HCT116 (cell line): ENCODE data around the gene KCNK18. TPM values are rescaled to one million over a fixed set of nuclear protein-coding genes. Genes with fewer than 3 reads are reported as not detected.
A peak's percentile ranks its signal among the peaks of the same experiment; 100 is the strongest.
"Not testable (repeated sequence)": the region's sequence is repeated elsewhere in the genome, so short reads cannot be mapped to it uniquely, and the experiment has no call there.

Experiments
- ATAC-seq: fragments of 200-7000 bp; cut with Tn5 transposase; 2 replicates; pipeline ENCODE4 v1.9.1; 2020; ENCODE audit warnings: mild to moderate bottlenecking, moderate library complexity
- BruUV-seq: library from RNA; stranded (reverse); fragments of 400-500 nt; replicated peaks from 2 replicates; lab custom pipeline; 2021; lab: Mats Ljungman, UMichigan
- CTCF ChIA-PET: fragments of 300-600 bp; sonication (Branson Sonifier 250); formaldehyde crosslinking; loops from one replicate; lab custom pipeline; 2021; ENCODE audit warnings: antibody characterized with exemption; lab: Charles Lee
- POLR2A ChIA-PET: fragments of 300-600, 350-600 bp; sonication (Branson Sonifier 250); formaldehyde crosslinking; loops from one replicate; lab custom pipeline; 2021; ENCODE audit warnings: antibody characterized with exemption; lab: Charles Lee
- RAD21 ChIA-PET, 2 experiments: fragments of 300-600 bp; sonication (Branson Sonifier 250); formaldehyde crosslinking; loops; one replicate each; lab custom pipeline; 2023; ENCODE audit warnings: low total read pairs in 2 of 2; ENCODE audit not compliant: uncharacterized antibody in 2 of 2, unreplicated experiment in 2 of 2, low non-redundant PET in 1 of 2; lab: Charles Lee
- DNase-seq: peaks from one replicate; pipeline ENCODE4 v3.0.0-alpha.2; 2010; ENCODE audit warnings: low read depth, low spot score
- H2AFZ ChIP-seq: fragments of 200-600 bp; shearing (Covaris generic), sonication (generic); 2 replicates; pipeline ENCODE4 v1.6.1; 2017; ENCODE audit warnings: low read depth, mixed run types, mixed read lengths, antibody characterized with exemption, low read length; ENCODE audit not compliant: poor library complexity, severe bottlenecking
- H3K27ac ChIP-seq: 2 replicates; pipeline ENCODE4 v1.5.1; 2012; ENCODE audit warnings: low read depth, low read length
- H3K27me3 ChIP-seq: fragments of 200-600 bp; sonication (generic); 2 replicates; pipeline ENCODE4 v1.6.1; 2016; ENCODE audit warnings: mixed run types, low read length, mixed read lengths; ENCODE audit not compliant: insufficient read depth
- H3K36me3 ChIP-seq, 2 experiments: fragments of 200-500 bp in 1 of 2; fragments of 200-600 bp in 1 of 2; sonication (Bioruptor generic) in 1 of 2; sonication (generic) in 1 of 2; 2 replicates each; pipeline versions ENCODE4 v1.5.1 to v1.6.1; 2014 to 2016; ENCODE audit warnings: low read length in 2 of 2, inconsistent platforms in 1 of 2, mixed read lengths in 1 of 2, mixed run types in 1 of 2; ENCODE audit not compliant: insufficient read depth in 2 of 2, control insufficient read depth in 1 of 2
- H3K4me1 ChIP-seq, 2 experiments: fragments of 200-600 bp in 1 of 2; sonication (generic) in 1 of 2; 2 replicates each; pipeline versions ENCODE4 v1.5.1 to v1.6.1; 2012 to 2017; ENCODE audit warnings: low read length in 2 of 2, inconsistent platforms in 1 of 2, mild to moderate bottlenecking in 1 of 2, mixed read lengths in 1 of 2, mixed run types in 1 of 2, moderate library complexity in 1 of 2; ENCODE audit not compliant: insufficient read depth in 2 of 2, control insufficient read depth in 1 of 2
- H3K4me2 ChIP-seq: fragments of 200-600 bp; sonication (generic); 2 replicates; pipeline ENCODE4 v1.6.1; 2017; ENCODE audit warnings: mixed run types, low read length, mixed read lengths
- H3K4me3 ChIP-seq, 2 experiments: fragments of 200-600 bp in 1 of 2; sonication (generic) in 1 of 2; replicated peaks in 1 of 2; 2 replicates each; pipeline ENCODE4 v1.5.1; 2011 to 2016; ENCODE audit warnings: low read length in 2 of 2, control low read depth in 1 of 2, low read depth in 1 of 2, mild to moderate bottlenecking in 1 of 2, mixed read lengths in 1 of 2, mixed run types in 1 of 2
- H3K79me2 ChIP-seq: fragments of 200-600 bp; sonication (generic); 2 replicates; pipeline ENCODE4 v1.6.1; 2017; ENCODE audit warnings: mild to moderate bottlenecking, mixed run types, low read length, moderate library complexity, mixed read lengths; ENCODE audit not compliant: insufficient read depth
- H3K9ac ChIP-seq: fragments of 200-600 bp; sonication (generic); 2 replicates; pipeline ENCODE4 v1.6.1; 2016; ENCODE audit warnings: low read length, mixed read lengths
- H3K9me2 ChIP-seq: fragments of 200-600 bp; sonication (generic), shearing (Covaris generic); 2 replicates; pipeline ENCODE4 v1.6.1; 2017; ENCODE audit warnings: mixed run types, mild to moderate bottlenecking, moderate library complexity; ENCODE audit not compliant: insufficient read depth
- H3K9me3 ChIP-seq, 2 experiments: fragments of 200-500 bp in 1 of 2; fragments of 200-600 bp in 1 of 2; sonication (Bioruptor generic) in 1 of 2; sonication (generic) in 1 of 2; 2 replicates each; pipeline ENCODE4 v1.6.1; 2014 to 2017; ENCODE audit warnings: low read length in 2 of 2, mixed read lengths in 2 of 2, inconsistent platforms in 1 of 2, low read depth in 1 of 2, mild to moderate bottlenecking in 1 of 2, mixed run types in 1 of 2, moderate library complexity in 1 of 2; ENCODE audit not compliant: control insufficient read depth in 1 of 2, insufficient read depth in 1 of 2
- H4K20me1 ChIP-seq: fragments of 200-600 bp; sonication (generic), shearing (Covaris generic); 2 replicates; pipeline ENCODE4 v1.6.1; 2017; ENCODE audit warnings: mixed run types, mild to moderate bottlenecking, moderate library complexity; ENCODE audit not compliant: insufficient read depth
- ATF3 ChIP-seq: IDR thresholded peaks from 2 replicates; pipeline ENCODE4 v1.6.1; 2012
- CBX3 ChIP-seq: IDR thresholded peaks from 2 replicates; pipeline ENCODE4 v1.6.1; 2012; ENCODE audit warnings: low read depth
- EZH2 ChIP-seq: fragments of 200-600 bp; sonication (generic); IDR thresholded peaks from 2 replicates; pipeline ENCODE4 v1.6.1; 2017; ENCODE audit warnings: antibody characterized with exemption, mixed run types
- EZH2phosphoT487 ChIP-seq: fragments of 200-600 bp; IDR thresholded peaks from 2 replicates; pipeline ENCODE4 v1.6.1; 2018; ENCODE audit warnings: antibody characterized with exemption, borderline replicate concordance
- FOSL1 ChIP-seq: IDR thresholded peaks from 2 replicates; pipeline ENCODE4 v1.6.1; 2012; ENCODE audit warnings: low read depth
- JUND ChIP-seq: IDR thresholded peaks from 2 replicates; pipeline ENCODE4 v1.6.1; 2012
- SIN3A ChIP-seq: IDR thresholded peaks from 2 replicates; pipeline ENCODE4 v1.6.1; 2012; ENCODE audit warnings: low read depth
- TCF7L2 ChIP-seq: IDR thresholded peaks from 2 replicates; pipeline ENCODE4 v1.7.0; 2011; ENCODE audit warnings: borderline replicate concordance, inconsistent platforms; ENCODE audit not compliant: insufficient read depth, insufficient read length; ENCODE audit errors: extremely low read depth
- ZFX ChIP-seq: fragments of 450-650 bp; IDR thresholded peaks from 2 replicates; pipeline ENCODE4 v1.6.1; 2017
- ZNF274 ChIP-seq: fragments of 200-500 bp; sonication (Bioruptor generic); IDR thresholded peaks from 2 replicates; pipeline ENCODE4 v1.6.1; 2014; ENCODE audit warnings: mild to moderate bottlenecking, low read depth, low read length, inconsistent platforms
- intact Hi-C: fragments of 100-400 bp; cut with micrococcal nuclease; formaldehyde crosslinking; loops from 2 replicates; pipeline ENCODE4 v1.10.0; 2022
- total RNA-seq: library from RNA; stranded (reverse); gene quantifications from one replicate; pipeline ENCODE4 v1.2.1, GENCODE V29; 2021; ENCODE audit not compliant: unreplicated experiment
- TF ChIP-seq, protein P1 (sequence below), 3 experiments: fragments of 200-600 bp in 1 of 3; sonication (generic) in 1 of 3; IDR thresholded peaks in 2 of 3; conservative IDR thresholded peaks in 1 of 3; 2 replicates each; pipeline ENCODE4 v1.5.1; 2012 to 2017; ENCODE audit warnings: low read depth in 2 of 3, low read length in 2 of 3, antibody characterized with exemption in 1 of 3, borderline replicate concordance in 1 of 3, control low read depth in 1 of 3, mild to moderate bottlenecking in 1 of 3, mixed read lengths in 1 of 3, mixed run types in 1 of 3, moderate library complexity in 1 of 3; ENCODE audit not compliant: insufficient read depth in 1 of 3
- TF ChIP-seq, protein P2 (sequence below): IDR thresholded peaks from 2 replicates; pipeline ENCODE4 v1.6.1; 2012; ENCODE audit warnings: low read depth

The KCNK18 gene
- total RNA-seq, 1 experiment from 2014 or later, result not detected

- ATAC-seq (peak; percentile 72), DNase-seq (peak; percentile 23)
- H3K9ac ChIP-seq, H3K79me2 ChIP-seq, intact Hi-C loops, H4K20me1 ChIP-seq, BruUV-seq, H3K9me2 ChIP-seq, H3K27ac ChIP-seq, H3K9me3 ChIP-seq, H3K36me3 ChIP-seq, RAD21 ChIA-PET, H3K4me3 ChIP-seq, H3K27me3 ChIP-seq: not testable (repeated sequence)
- POLR2A ChIA-PET, result interaction anchor here (1.0 to 1.6 kb wide), 2 partner anchors 11 to 179 kb away, joined by 3 to 4 read pairs; no protein-coding TSS in a partner anchor
- Histone ChIP-seq H2AFZ (peak overlapping the region; percentile 63), H3K4me2 (peak overlapping the region; percentile 5), H3K4me1 (peaks cover 14 to 34% of the 10 kb centered on the region in 2 experiments)
- TF ChIP-seq, protein P1, sequence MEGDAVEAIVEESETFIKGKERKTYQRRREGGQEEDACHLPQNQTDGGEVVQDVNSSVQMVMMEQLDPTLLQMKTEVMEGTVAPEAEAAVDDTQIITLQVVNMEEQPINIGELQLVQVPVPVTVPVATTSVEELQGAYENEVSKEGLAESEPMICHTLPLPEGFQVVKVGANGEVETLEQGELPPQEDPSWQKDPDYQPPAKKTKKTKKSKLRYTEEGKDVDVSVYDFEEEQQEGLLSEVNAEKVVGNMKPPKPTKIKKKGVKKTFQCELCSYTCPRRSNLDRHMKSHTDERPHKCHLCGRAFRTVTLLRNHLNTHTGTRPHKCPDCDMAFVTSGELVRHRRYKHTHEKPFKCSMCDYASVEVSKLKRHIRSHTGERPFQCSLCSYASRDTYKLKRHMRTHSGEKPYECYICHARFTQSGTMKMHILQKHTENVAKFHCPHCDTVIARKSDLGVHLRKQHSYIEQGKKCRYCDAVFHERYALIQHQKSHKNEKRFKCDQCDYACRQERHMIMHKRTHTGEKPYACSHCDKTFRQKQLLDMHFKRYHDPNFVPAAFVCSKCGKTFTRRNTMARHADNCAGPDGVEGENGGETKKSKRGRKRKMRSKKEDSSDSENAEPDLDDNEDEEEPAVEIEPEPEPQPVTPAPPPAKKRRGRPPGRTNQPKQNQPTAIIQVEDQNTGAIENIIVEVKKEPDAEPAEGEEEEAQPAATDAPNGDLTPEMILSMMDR (IDR thresholded peaks at IDR 0.05 in 2 of 3, conservative IDR thresholded peaks at IDR 0.05 in 1 of 3; ENCODE audit: borderline replicate concordance in 1 of 3, insufficient read depth in 1 of 3, low read depth in 2 of 3, low read length in 2 of 3), result peak; percentile 3 to 34 (median 20); a peak in 2 of 6 replicates
- TF ChIP-seq, all 23 proteins: peak for 1; not testable (repeated sequence) for 22
- CTCF ChIA-PET, result interaction anchor here (1.0 to 7.8 kb wide), 5 partner anchors 11 to 389 kb away, joined by 3 to 64 read pairs (median 6); no protein-coding TSS in a partner anchor
These were observed 11.5 kb upstream of the KCNK18 start for GRCh38 chr10:117185817-117186216.

DNA sequence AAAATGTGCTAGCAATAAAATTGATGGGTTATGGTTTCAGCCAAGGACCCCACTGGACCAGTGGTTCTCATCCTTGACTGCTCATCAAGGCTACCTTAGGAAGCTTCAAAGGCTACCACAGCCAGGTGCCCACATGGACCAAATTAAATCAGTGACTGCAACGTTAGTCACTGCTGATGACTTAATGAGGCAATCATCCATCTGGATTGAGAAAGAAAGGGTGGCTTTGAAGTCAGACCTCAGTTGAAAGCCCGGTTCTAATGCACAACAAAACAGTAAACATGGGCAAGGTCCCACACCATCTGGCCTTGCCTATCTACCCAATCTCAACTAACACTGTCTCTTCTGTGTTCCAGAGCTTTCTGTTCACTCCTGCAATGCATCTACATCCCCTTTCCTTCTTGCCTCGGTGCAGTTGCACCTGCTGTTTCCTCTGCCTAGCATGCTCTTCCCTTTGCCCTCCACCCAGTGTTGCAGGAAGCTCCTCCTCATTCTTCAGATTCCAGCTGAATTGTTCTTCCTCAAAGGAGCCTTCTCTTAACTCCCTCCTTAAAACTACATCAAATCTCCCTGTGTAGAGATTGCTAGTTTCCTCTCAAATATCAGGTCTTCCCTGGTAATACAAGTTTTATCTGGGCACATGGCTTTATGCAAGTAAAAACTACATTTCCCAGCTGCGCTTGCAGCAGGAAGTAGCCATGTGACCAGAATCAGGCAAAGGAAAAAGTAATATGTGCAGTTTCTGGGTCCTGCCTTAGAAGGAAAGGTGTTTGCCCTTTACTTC is 10.3 kb upstream of the KCNK18 start:
- H3K9me2 ChIP-seq, result no peaks in the 10 kb centered on the region
- H3K27me3 ChIP-seq, result no peaks in the 10 kb centered on the region
- peak; percentile 80 for DNase-seq
- peak overlapping the region; percentile 0; the same call in 1 of the 2 replicates for H3K27ac ChIP-seq
- peak overlapping the region; percentile 69 for H2AFZ ChIP-seq
- ATAC-seq, result peak; percentile 75
- no peaks in the 10 kb centered on the region for H3K36me3 ChIP-seq
- H3K9ac ChIP-seq, result no peak overlapping the region
- no peak overlapping the region; a peak in 1 of 4 replicates for H3K4me3 ChIP-seq
- H3K4me1 ChIP-seq, result peaks cover 14 to 34% of the 10 kb centered on the region in 2 experiments
- POLR2A ChIA-PET, result interaction anchor here (1.2 kb wide), 1 partner anchor 1616 kb away, joined by 5 read pairs; no protein-coding TSS in a partner anchor
- RAD21 ChIA-PET, result no interaction called here
- H4K20me1 ChIP-seq, result no peaks in the 10 kb centered on the region
- CTCF ChIA-PET, result interaction anchor here (0.7 to 7.8 kb wide), 7 partner anchors 10 to 256 kb away, joined by 3 to 64 read pairs (median 6); partner anchors contain the start of gene KCNK18
- peak overlapping the region; percentile 52 for H3K4me2 ChIP-seq
- intact Hi-C loops, result no loop called here
- no peaks in the 10 kb centered on the region for H3K9me3 ChIP-seq
- no peaks in the 10 kb centered on the region for H3K79me2 ChIP-seq
- no TSS peak for BruUV-seq
- TF ChIP-seq ATF3 (peak; percentile 83; the same call in 1 of the 2 replicates), CBX3 (peak; percentile 90), TCF7L2 (peak; percentile 96), EZH2 (no peak), SIN3A (peak; percentile 75), EZH2phosphoT487 (no peak), FOSL1 (peak; percentile 99), JUND (peak; percentile 92), ZFX (no peak), ZNF274 (no peak)
- TF ChIP-seq, protein P2, sequence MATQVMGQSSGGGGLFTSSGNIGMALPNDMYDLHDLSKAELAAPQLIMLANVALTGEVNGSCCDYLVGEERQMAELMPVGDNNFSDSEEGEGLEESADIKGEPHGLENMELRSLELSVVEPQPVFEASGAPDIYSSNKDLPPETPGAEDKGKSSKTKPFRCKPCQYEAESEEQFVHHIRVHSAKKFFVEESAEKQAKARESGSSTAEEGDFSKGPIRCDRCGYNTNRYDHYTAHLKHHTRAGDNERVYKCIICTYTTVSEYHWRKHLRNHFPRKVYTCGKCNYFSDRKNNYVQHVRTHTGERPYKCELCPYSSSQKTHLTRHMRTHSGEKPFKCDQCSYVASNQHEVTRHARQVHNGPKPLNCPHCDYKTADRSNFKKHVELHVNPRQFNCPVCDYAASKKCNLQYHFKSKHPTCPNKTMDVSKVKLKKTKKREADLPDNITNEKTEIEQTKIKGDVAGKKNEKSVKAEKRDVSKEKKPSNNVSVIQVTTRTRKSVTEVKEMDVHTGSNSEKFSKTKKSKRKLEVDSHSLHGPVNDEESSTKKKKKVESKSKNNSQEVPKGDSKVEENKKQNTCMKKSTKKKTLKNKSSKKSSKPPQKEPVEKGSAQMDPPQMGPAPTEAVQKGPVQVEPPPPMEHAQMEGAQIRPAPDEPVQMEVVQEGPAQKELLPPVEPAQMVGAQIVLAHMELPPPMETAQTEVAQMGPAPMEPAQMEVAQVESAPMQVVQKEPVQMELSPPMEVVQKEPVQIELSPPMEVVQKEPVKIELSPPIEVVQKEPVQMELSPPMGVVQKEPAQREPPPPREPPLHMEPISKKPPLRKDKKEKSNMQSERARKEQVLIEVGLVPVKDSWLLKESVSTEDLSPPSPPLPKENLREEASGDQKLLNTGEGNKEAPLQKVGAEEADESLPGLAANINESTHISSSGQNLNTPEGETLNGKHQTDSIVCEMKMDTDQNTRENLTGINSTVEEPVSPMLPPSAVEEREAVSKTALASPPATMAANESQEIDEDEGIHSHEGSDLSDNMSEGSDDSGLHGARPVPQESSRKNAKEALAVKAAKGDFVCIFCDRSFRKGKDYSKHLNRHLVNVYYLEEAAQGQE, result no peak
